BJ (cell line): ENCODE results near the gene MICAL3. TPM values are rescaled to one million over a fixed set of nuclear protein-coding genes. Genes with fewer than 3 reads are reported as not detected.

Experiments
- CTCF ChIA-PET: fragments of 350-600 bp; formaldehyde crosslinking; extraction: SDS; loops from one replicate; lab custom pipeline; 2021; ENCODE audit warnings: antibody characterized with exemption, inconsistent platforms; lab: Yijun Ruan, JAX
- POLR2A ChIA-PET: fragments of 300-600 bp; sonication (Branson Sonifier 250); formaldehyde crosslinking; extraction: SDS; loops from one replicate; lab custom pipeline; 2021; ENCODE audit warnings: antibody characterized with exemption; lab: Charles Lee
- DNase-seq: peaks from one replicate; pipeline ENCODE4 v3.0.0-alpha.2; 2011; ENCODE audit warnings: low read depth
- H3K27me3 ChIP-seq: 2 replicates; pipeline ENCODE4 v1.6.0; 2011; ENCODE audit warnings: low read length; ENCODE audit not compliant: control insufficient read depth, insufficient read depth
- H3K36me3 ChIP-seq: 2 replicates; pipeline ENCODE4 v1.5.1; 2011; ENCODE audit warnings: low read length; ENCODE audit not compliant: control insufficient read depth, insufficient read depth
- H3K4me3 ChIP-seq: 2 replicates; pipeline ENCODE4 v1.5.1; 2011; ENCODE audit warnings: low read depth, mild to moderate bottlenecking, control low read depth, low read length
- CTCF ChIP-seq: IDR thresholded peaks from 2 replicates; pipeline ENCODE4 v1.5.1; 2011; ENCODE audit warnings: low read depth, mild to moderate bottlenecking, control low read depth, inconsistent platforms, low read length, moderate library complexity; ENCODE audit not compliant: insufficient read depth
- polyA plus RNA-seq: library from polyadenylated mRNA; depleted of rRNA; stranded (reverse); fragments of >200 nt; gene quantifications from 2 replicates; pipeline ENCODE4 v1.2.3, GENCODE V29; 2011

The MICAL3 gene
- polyA plus RNA-seq, 1 experiment, result 16.4 TPM

- POLR2A ChIA-PET, result no interaction called here
- Histone ChIP-seq H3K4me3 (no peak overlapping the region), H3K27me3 (no peaks in the 10 kb centered on the region), H3K36me3 (peaks cover 2% of the 10 kb centered on the region)
- CTCF ChIA-PET, result interaction anchor here (0.7 to 1.3 kb wide), 4 partner anchors 10 to 116 kb away, joined by 3 read pairs; no protein-coding TSS in a partner anchor
- no peak for TF ChIP-seq CTCF
- no peak for DNase-seq
Measured at GRCh38 chr22:17960011-17960410, 64.3 kb downstream of the MICAL3 start.

GRCh38 chr22:17958166-17958565 lies 66.2 kb downstream of the MICAL3 start:
- Histone ChIP-seq H3K4me3 (no peak overlapping the region), H3K27me3 (no peaks in the 10 kb centered on the region), H3K36me3 (peaks cover 2% of the 10 kb centered on the region)
- ChIA-PET POLR2A (no interaction called here), CTCF (interaction anchor here (0.9 to 1.2 kb wide), 2 partner anchors 28 to 118 kb away, joined by 3 read pairs; no protein-coding TSS in a partner anchor)
- TF ChIP-seq CTCF, result no peak
- no peak for DNase-seq

GRCh38 chr22:17957693-17958092 lies 66.7 kb downstream of the MICAL3 start:
- POLR2A ChIA-PET, result no interaction called here
- CTCF ChIA-PET, result interaction anchor here (0.9 to 1.2 kb wide), 2 partner anchors 29 to 119 kb away, joined by 3 read pairs; no protein-coding TSS in a partner anchor
- Histone ChIP-seq H3K4me3 (no peak overlapping the region), H3K36me3 (peaks cover 2% of the 10 kb centered on the region), H3K27me3 (no peaks in the 10 kb centered on the region)
- TF ChIP-seq CTCF, result no peak
- no peak for DNase-seq

- no peaks in the 10 kb centered on the region for H3K27me3 ChIP-seq
- H3K4me3 ChIP-seq, result no peak overlapping the region
- TF ChIP-seq CTCF, result no peak
- no peak for DNase-seq
- CTCF ChIA-PET, result interaction anchor here (1.2 kb wide), 1 partner anchor 29 kb away, joined by 3 read pairs; no protein-coding TSS in a partner anchor
- POLR2A ChIA-PET, result no interaction called here
- H3K36me3 ChIP-seq, result peaks cover 2% of the 10 kb centered on the region
Measured at GRCh38 chr22:17957204-17957603, 67.2 kb downstream of the MICAL3 start.

GRCh38 chr22:17956630-17957029 lies 67.7 kb downstream of the MICAL3 start:
- ChIA-PET POLR2A (no interaction called here), CTCF (no interaction called here)
- DNase-seq, result no peak
- Histone ChIP-seq H3K4me3 (no peak overlapping the region), H3K27me3 (no peaks in the 10 kb centered on the region), H3K36me3 (peaks cover 2% of the 10 kb centered on the region)
- no peak for TF ChIP-seq CTCF
